GM19193 (cell line): Measurements from ENCODE around the gene SIDT1.

Experiments used
- POLR2A ChIP-seq: IDR thresholded peaks from 4 replicates; pipeline ENCODE4 v1.6.1; 2011; ENCODE audit not compliant: insufficient read depth, insufficient read length; ENCODE audit errors: extremely low read depth

SIDT1 gene

DNA sequence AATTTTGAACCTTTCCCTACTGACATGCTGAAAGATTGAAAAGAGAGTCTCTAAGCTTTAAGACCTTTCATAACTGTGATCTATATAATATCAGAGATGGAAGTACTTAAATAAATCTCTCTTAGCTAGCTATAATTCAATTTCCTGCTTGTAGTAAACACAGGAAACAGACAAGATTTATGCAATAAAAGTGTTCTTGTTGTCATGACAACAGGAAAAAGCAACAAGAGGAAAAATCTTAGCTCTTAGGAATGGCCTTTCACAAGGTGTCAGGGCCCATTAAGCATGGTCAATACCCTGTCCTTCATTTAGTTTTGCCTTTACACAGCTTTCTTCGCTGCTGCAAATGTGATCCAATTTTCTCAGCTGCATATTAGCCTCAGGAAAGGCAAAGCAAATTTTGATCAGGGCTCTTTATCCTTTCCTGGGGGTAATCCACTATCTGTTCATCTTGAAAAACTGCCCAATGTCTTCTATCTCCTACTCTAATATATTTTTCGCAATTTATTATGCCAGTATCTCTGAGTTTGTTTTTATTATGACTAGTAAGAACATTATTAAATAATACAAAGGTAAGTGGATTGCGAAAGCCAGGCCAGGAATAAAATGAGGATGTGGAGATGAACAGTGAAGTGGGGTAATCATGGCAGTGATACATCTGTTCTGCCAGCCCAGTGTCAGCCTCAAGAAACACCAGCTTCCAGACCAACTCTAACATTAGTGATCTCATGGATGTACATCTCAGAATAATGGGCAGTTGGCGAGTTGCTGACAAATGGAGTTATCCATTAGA is 28.7 kb downstream of the SIDT1 start:
- no peak for TF ChIP-seq POLR2A

DNA sequence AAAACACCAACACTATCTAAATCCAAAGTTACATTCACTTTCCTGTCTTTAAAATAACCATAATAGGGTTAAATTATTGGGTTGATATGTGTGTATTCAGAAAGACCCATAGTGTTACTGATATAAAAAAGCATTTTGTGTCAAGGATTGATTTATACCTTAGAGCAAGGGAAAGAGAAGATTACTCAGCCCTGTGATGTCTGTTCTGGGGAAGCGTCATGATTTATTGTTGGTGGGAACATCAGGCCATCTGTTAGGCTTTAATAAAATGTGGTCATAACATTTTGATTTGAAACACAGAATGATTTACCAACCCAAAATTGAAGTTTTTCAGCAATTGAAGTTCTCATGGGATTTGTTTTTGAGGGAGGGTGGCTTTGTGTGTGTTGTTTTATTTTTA is 33.2 kb downstream of the SIDT1 start:
- no peak for TF ChIP-seq POLR2A

DNA sequence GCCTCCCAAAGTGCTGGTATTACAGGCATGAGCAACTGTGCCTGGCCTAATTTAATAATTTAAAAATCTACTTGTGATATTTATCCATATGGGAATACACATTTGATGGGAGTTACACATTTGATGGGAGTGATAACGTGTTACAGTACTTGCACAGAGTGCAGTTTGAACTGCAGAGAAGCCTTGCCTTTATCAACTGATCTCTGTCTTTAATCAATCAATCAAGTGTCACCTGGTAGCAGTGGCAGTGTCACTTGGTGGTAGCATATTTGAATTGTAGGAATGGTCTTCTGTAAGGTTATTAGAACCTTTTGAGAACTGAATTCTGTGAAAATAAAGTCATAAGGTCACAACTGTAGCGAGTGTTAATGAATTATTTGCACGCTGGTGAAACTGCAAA is 37.8 kb downstream of the SIDT1 start:
- TF ChIP-seq POLR2A = no peak

DNA sequence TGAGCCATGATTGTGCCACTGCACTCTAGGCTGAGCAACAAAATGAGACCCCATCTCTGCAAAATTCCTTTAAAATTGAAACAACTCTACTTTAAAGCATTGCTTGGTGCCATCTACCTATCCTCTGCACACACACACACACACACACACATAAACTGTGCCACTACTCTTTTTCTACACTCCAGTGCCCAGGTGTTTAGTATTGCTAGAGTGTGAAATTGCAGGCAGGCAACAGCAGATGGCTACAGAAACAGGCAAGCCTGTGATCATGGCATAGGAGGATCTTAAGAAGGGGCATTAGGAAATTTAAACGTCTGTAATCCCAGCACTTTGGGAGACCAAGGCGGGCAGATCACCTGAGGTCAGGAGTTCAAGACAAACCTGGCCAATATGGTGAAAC is 39.0 kb downstream of the SIDT1 start:
- no peak for TF ChIP-seq POLR2A

DNA sequence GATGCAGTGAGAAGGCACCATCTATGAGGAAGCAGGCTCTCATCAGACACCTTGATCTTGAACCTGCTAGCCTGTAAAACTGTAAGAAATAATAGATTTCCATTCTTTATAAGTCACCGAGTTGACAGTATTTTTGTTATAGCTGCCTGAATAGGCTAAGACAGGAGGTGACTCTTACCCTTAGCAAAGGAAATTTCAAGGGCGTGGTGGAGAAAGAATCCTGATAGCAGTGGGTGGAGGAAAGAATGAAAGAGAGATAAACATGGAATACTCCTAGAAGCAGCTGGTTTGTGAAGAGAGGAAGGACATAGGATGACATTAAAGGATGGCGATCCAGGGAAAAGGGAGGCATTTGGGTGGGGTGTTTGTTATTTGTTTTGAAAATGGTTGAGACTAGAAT is 41.4 kb downstream of the SIDT1 start:
- no peak for TF ChIP-seq POLR2A

DNA sequence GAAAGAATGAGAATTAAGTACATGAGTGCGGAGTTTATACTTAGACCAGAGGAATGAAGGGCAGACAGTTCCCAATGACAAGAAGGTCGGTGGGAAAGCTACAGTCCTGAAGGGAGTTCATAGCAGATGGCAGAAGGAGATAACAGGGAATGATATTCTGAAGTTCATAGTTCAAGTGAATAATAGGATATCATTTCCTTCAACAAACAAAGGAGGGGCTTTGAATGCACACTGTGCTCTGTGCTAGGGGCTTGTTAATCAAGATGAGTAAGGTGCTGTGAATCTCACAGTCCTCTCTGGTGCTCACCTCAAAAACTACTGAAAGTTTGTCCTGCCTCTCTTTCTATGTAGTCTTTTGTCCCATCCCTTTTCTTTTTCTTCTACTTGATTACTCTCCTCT is 41.9 kb downstream of the SIDT1 start:
- TF ChIP-seq POLR2A = no peak

DNA sequence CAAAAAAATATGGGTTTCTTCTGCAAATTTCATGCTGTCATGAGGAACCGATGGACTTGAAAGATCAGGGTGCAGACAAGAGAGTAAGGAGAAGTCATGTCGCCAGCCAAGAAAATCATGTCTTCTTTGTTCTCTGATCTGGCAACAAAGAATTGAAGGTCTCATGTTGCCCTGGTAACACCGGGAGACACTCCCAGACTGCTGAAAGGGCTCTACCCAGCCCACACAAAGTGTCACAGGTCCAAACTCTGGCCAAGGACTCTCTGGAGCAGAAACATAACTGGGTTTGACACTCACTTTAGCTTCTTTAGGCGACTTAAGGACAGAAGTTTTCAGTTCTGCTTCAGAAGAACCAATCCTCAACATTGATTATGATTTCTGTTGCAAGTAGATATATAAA is 42.9 kb downstream of the SIDT1 start:
- TF ChIP-seq POLR2A = no peak

DNA sequence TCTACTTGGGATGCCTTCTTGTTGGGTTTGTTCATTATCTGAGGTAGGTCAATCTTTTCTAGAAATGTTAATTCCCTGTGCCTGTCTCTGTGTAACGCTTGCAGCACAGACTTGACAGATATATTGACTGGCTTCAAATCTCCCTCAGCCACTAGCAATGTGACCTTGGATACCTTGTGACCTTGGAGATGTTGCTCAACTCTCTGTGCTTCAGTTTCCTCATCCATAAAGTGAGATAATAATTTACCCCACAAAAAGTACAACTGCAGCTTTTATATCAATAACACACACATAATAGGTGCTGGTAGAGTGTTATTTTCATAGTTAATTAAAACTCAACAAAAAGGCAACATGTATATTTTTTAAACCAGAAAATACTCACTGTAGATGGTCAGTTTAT is 52.9 kb downstream of the SIDT1 start:
- no peak for TF ChIP-seq POLR2A

DNA sequence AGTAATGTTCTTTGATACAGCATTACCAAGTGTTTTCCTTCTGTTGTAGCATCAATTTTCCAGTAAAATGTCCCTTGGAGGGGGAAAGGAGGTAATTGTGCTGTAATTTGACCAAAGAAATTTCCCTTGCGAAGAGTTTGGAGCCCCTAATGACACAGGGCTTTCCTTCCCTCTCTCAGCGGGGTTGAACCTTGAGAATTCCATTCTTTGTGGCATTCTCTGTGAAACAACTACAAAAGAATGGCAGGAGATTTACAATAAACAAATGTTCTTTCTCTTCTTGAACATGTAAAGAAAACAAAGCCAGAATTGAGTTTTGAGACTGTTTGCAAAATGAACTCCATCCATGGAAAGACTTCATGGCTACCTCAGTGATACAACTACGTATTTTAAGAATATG is 53.4 kb downstream of the SIDT1 start:
- TF ChIP-seq POLR2A = no peak

DNA sequence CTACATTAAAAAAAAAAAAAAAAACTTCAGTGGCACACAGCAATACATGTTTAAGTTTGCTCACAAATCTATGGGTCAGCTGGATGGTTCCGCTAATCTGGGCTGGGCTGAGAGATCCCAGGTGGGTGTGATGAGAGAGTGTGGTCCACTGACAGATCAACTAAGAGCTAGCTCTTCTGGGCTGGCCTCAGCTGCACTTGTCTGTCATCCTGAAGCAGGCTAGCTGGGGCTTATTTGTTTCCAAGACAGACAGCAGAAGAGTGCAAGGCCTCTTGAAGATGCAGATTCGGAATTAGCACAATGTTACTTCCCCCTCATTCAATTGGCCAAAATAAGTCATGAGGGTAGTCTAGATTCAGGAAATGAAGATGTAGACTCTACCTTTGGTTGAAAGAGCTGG is 56.5 kb downstream of the SIDT1 start:
- TF ChIP-seq POLR2A = no peak

DNA sequence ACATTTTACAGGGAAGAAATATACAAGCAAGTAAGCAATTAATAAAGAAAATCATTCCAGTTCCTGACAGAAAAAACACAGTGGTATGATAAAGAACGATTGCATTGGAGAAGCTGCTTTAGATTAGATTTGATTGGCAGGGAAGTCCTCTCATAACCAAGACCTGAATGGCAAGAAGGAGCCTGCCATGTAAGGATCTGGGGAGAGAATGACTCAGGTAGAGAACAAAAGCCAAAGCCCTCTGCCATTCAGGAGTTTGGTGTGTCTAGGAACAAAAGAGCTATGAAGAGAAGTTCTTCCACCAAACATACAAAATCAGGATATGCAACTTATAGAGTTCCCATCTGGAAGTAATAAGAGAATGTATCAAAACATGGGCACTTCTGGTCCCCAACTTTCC is 57.6 kb downstream of the SIDT1 start:
- TF ChIP-seq POLR2A = no peak

DNA sequence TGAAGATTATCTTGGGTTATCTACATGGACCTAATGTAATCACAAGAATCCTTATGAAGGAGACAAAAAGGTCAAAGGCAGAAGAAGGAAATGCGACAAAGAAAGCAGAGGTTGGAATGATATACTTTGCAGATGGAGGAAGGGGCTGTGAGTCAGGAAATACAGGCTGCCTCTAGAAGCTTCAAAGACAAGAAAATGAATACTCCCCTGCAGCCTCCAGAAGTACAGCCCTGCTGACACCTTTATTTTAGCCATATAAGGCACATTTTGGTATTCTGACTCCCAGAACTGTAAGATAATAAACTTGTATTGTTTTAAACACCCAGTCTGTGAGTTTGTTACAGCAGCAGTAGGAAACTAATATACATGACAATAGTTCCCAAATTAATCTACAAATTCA is 58.6 kb downstream of the SIDT1 start:
- no peak for TF ChIP-seq POLR2A

DNA sequence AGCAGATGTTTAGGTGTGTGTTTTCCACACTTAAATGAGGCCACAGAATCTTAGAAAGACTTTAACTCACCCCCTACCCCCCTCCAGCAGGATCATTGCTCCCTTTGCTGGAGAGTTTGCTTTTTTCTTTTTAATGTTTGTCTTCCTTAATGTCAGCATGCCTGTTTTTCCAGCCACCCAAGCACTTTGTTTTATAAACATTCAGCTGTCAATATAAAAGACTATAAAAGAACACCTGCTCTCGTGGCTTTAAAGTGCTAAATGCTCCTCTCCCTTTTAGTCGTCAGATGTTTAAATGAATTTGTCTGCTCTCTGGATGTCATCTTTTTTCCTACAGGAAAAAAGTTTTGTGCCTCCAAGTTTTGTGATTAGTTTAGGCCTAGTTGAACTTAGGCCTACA is 61.7 kb downstream of the SIDT1 start:
- no peak for TF ChIP-seq POLR2A

DNA sequence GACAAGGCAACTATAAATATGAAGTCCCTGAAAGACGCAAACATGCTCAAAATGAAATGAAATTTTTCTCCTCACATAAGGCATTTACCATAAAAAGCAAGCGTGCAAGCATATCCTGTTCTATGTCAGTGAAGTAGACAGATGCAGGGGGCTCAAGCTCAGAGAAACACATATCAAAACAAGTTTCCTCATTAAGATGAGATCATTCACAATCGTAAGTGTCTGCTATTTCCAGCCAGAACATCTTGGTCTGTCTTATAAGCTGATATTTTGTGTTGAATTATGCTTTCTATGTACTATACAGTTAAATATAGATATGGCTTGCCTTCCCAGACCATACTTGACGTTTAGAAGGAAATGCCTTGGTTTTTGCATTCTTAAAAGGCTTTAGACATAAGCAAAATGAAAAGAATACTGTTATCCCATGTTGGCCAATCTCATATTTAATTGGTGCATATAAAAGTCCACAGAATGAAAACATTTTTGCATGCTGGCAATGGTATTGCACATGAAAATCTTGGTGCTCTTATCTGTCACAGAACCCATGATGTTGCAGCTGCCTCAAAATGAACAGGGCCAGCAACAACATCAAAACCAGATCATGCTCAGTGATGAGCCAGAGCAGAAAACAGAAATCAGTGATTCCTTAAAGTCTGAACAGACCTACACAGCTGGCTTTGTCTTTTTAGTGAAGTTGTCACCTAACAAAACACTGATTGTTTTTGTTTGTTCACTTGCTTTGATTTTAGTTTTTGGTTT is 65.4 kb downstream of the SIDT1 start:
- no peak for TF ChIP-seq POLR2A

DNA sequence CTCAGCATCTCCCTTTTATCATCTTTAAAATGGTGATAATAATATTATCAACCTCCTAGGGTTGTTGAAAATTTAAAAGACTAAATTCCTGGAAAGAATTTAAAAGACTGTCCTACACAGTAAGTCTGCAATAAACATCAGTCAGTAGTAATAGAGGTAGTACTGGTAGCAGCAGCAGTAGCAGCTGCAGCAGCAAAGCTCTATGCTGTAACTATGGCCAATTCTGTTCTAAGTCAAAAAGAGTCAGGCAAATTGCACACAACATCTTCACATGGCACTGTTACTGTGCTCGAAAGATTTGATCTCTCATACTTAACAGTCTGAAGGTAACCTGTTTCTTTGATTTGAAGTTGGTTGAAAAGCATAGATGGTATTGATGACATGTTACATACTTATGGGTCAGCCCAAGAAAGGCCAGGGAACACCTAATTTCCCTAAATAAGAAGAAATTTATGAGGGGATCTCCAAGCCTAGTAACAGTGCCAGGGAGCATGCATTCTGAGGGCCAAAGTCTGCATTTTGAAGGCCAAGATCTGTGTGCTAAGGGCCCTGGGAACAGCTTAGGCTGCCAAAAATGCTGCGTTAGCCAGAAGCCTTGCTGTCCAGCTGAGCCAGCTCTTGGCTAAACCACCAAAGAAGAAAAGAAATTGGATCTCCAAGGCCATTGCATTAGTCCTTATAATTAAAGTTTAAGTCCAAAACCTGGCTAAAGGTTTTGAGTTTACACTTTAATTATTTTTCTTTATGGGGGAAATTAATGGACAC is 68.2 kb downstream of the SIDT1 start:
- TF ChIP-seq POLR2A = no peak

DNA sequence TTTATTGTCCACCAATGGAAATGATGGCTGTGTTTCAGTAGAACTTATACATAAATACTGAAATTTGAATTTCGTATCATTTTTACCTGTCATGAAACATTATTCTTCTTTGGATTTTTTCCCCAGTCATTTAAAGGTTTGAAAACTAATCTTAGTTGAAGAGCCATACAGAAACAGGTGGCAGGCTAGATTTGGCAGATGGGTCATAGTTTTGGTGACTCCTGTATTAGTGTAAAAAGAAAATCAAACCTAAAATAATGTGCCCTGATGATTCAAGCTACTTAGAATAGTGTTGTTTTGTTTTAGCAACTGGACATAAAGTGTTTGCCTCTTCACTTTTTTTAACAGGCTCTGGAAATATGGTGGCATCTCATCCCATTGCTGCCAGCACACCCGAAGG is 68.9 kb downstream of the SIDT1 start:
- no peak for TF ChIP-seq POLR2A

DNA sequence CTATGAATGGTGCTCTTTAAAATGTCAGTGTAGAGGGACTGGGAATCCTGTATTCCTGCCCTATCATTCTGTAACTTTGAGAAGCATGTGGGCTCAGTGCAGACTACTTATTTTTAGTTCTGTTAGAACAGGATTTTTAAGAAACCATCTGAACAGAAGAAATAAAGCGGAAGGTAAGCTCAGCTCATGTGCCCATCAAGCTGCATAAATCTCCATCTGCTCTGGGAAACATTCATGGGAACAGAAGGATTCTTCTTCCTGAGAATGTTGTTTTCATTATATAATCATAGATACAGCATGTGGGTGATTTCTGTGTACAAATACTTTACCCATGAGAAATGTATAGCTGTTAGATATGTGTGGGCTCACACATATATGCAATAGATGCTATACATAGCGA is 69.9 kb downstream of the SIDT1 start:
- TF ChIP-seq POLR2A = no peak

DNA sequence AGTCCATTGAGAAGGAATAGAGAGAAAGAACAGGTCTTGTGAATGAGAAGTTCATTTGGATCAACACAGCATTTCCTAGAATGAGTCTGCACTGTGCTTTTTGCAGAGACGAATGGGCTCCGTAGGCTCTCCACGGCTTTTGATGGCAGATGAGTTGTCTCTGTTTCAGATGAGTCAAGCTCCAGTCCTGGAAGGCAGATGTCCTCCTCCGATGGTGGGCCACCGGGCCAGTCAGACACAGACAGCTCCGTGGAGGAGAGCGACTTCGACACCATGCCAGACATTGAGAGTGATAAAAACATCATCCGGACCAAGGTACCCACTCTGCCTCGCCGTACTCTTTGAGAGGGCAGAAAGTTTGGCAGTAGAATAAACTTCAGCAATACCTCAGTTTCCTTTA is 70.5 kb downstream of the SIDT1 start:
- TF ChIP-seq POLR2A = no peak
